Muscle of back (tissue), 11 donors: Measurements from ENCODE around the gene ATXN7L3B. TPM values are rescaled to one million over a fixed set of nuclear protein-coding genes. Genes with fewer than 3 reads are reported as not detected.

Experiments used
- DNase-seq, 3 donors: peaks; one replicate each; pipeline versions ENCODE4 v3.0.0 to v3.0.0-alpha.2; 2013
- polyA plus RNA-seq, 10 donors: library from polyadenylated mRNA; unstranded; fragments of 120-200 nt; gene quantifications; one replicate each; pipeline ENCODE4 v1.2.1, GENCODE V29; 2013; ENCODE audit not compliant: insufficient read length in 10 of 10

The ATXN7L3B gene
- polyA plus RNA-seq, 10 donors, result 42.0 to 57.1 (median 48.0) TPM

DNA sequence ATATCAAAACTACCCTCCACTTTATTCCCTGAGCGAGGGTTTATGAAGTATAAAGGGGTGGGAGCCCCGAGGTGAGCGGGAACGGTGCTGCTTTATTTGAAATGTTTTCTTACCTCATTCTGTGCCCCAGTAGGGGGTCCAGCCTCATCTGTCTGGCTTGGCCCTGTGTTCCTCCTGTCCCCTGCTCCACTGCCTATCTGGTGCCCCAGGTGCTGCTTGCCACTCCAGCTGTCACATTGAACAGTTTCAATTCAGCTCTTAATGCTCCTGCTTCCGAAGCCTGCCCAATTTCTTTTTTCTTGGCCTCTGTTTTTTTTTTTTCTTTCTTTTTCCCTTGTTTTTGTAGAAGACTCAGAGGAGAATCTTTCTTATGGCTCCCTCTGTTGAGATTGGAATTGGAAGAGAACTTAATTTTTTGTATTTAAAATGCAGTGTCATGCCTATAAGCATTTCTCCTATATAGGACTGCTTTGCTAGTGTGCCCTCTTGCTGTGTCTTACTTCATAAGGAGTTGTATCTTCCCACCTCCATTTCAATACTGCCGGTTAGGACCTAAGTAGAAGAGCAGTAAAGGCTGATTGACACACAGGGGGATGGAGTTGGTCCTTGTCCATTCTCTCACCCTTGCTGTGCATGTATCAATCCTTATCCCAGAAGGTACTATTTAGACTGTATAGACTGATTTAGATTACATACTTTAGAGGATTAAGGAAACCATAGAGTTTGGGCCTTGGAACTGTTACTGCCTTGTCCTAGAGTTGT lies 2.3 kb downstream of the ATXN7L3B start:
- DNase-seq, result no peak

DNA sequence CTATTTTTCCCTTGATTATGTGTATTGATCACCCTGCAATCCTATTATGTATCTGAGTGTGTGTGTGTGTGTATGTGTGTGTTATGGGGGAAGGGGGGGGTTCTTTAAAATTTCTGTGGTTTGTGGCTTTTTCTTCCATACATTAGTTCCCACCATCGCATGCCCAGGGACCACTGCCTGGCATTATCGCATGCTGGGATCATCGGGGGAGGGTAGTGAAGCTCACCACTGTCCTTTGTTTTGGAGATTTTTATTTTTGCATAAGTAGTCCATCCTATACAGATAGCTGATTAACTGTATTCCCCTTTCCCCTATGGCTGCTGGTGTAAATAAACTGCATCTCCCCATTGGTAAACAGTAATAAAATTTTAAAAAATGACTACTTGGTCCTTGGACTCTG lies 3.4 kb downstream of the ATXN7L3B start:
- no peak for DNase-seq

DNA sequence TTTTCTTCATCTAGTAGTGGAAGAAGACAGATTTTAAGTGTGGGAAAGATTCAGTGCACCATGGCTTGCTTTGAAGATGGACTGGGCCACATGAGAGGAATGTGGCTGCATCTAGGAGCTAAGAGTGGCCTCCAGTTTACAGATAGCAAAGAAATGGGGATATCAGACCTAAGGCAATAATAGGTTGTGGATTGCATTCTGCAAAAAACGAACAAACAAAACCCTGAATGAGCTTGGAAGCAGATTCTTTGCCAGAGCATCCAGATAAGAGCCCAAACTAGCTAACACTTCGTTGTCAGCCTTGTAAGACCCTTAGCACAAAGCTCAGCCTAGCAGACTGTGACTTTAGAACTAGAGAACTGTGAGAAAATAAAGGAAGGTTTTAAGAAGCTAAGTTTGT lies 9.6 kb downstream of the ATXN7L3B start:
- no peak for DNase-seq

- no peak for DNase-seq
Observed at GRCh38 chr12:74551291-74551690, 13.7 kb downstream of the ATXN7L3B start.

DNA sequence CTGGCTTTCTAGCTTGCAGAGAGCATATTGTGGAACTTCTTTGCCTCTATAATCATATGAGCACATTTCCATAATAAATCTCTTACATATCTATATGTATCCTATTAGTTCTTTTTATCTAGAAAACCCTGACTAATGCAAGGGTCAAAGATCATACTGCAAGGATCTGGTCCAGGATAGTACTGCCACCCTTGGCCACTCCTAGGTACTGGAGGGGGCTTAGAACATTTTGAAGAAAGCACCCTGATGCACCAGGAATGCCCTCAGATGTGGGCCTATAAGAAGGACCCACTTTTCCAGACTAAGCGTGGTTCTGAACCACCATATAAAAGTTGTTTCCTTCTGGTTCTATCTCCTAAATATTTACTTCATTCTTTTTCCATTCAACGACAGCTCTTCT lies 14.6 kb downstream of the ATXN7L3B start:
- no peak for DNase-seq

- no peak for DNase-seq
Observed at GRCh38 chr12:74559728-74560127, 22.1 kb downstream of the ATXN7L3B start.

- DNase-seq, result no peak
Observed at GRCh38 chr12:74563927-74564326, 26.3 kb downstream of the ATXN7L3B start.

DNA sequence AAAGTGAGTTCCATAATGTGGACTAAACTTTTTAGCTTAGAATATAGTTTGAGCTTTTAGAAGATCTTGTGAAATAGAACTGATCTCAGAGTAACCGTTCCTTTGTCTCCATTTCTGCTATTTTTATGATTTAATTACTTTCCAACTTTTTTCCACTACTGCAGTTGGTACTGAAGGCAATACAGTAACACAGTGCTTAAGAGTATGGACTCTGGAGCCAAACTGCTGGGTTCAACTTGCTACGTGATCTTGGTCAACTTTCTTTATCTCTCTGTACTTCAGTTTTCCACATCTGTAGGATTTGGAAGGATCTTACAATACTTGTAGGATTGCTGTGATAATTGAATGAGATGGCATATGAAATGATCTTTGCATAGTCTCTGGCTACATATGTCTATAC lies 40.9 kb downstream of the ATXN7L3B start:
- DNase-seq, result no peak

GRCh38 chr12:74579446-74579845 lies 41.8 kb downstream of the ATXN7L3B start:
- DNase-seq, result no peak

DNA sequence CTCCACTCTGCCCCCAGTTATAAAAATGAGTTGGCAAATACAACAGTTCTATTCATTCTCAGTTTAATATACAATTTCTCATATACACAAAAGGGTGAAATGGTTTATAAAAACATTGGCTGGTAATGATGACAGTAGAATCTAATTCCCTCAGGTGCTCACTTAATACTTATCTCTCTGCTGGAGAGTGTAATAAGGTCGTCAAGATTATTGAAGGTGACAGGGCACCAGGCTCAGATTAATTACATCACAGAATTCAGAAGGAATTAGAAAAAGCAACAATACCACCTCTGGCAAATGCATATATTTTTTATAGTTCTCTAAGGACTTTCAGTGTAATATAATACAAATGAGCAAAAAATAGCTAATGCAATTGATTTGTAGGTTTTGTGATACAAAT lies 42.3 kb downstream of the ATXN7L3B start:
- no peak for DNase-seq

- no peak for DNase-seq
Observed at GRCh38 chr12:74581439-74581838, 43.8 kb downstream of the ATXN7L3B start.

DNA sequence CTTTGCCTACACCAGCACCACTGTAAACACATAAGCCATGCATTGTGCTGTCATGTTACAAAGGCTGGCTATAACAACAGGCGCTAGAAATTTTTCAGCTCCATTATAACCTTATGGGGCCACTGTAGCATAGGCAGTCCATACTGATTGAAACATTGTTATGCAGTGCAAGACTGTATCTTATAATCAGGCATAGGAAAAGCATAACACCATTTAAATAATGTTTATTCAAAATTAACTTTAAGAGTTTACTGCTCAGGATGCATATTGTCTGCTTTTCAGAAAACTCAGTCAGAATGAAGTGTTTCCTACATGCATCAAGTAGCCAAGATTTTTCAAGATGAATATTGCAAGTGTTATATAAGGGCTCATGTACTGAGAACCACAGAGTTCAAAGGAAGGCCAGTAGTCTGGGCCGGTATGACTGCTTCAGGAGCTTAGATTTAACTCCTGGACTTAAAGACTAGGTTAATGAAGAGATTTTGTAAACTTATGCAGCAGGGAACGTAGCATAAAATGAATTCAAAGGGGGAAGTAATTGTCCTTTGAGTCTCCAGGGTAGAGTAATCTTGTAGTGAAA lies 46.9 kb downstream of the ATXN7L3B start:
- DNase-seq, result no peak

DNA sequence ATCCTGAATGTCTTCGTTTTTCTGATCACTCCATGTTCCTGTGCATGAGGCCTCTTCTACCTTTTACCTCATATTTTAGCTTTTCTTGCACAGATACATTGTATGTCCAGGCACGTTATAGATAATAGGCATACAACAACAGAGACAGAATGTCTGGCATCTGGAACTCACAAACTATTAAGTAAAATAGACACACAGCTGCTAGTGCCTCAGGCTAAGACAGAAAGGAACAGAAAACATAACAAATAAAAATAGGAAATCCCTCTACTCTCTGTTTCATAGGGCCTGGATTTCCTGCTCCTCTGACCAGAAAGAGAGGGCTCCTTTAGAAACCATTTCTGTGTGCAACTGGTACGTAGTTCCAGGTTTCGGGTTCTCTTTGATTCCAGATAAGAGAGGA lies 48.6 kb downstream of the ATXN7L3B start:
- no peak for DNase-seq
